COLO668 (cell line): ENCODE results near the gene GPC6.
"Not testable (repeated sequence)": the region's sequence is repeated elsewhere in the genome, so short reads cannot be mapped to it uniquely, and the experiment has no call there.

Experiments
- DNase-seq: peaks from one replicate; lab custom pipeline; 2025; ENCODE audit not compliant: unreplicated experiment; lab: John Stamatoyannopoulos, UW

The GPC6 gene

DNA sequence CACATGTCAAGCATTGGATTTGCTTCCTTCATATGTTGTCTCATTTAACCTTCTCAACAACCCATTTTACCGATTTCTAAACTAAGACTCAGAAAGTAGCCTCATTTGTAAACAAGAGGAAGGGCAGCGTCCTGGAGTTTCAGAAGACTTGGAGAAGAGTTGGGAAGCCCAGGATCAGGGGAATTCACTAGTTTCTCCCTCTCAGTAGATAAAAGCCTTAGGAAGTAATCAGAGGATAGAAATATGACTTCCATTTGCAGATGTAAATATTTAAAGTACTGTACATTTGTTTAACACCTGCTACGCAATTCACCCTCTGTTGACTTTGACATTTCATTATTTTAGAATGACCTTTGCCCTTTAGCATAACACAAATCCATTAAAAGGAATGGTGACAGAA lies 1036.4 kb downstream of the GPC6 start:
- no peak for DNase-seq

DNA sequence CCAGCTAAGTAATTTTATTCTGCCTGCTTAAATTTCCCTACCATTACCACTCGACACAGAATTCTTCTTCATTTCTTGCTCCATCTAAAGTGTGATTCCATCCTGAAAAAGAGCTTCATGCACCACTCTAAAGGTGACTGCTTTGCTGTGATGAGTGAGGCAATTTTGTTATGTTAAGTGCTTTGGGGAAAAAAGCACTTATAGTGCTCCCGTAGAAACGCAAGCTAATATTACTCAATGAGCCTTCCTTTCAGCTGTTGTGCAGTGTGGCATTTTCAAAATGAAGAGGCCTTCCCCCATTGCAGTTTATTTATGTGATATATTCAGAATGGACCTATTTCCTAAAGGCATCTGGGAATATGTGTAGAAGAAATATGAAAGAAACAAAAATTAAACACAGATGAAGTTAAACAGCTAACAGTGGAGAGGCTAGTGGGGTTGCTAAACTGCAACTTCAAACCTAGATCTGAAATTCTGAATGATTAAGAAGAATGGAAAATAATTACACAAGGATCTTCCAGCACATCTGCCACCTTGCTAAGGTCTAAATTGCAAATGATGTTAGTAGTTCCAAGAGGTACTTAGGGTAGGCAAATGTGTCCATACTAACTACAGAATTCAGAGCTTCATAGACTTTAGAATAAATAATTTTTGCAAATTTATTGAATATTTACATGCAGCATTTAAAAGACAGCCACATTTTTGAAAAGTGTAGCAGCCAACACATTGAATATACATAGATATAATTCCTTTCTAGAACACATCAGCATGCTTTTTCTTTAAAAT lies 1041.2 kb downstream of the GPC6 start:
- DNase-seq: no peak

DNA sequence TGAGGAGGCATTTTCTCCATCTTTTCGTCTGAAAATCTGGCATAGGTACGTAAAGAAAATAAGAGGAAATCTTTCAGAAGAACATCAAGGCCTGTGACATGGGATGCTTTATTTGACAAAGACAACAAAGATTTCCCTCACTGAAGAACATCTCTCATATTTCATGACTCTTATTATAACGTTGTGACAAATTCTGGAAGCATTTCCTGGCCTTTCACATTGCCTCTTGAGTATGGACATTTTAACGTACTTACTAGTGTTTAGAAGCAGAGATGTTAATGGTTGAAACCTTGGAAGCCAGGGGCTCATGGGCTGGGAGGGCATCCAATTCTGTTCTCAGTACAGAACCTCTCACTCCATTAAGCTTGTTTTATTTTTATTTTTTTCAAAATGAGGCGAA lies 1042.1 kb downstream of the GPC6 start:
- DNase-seq: no peak

DNA sequence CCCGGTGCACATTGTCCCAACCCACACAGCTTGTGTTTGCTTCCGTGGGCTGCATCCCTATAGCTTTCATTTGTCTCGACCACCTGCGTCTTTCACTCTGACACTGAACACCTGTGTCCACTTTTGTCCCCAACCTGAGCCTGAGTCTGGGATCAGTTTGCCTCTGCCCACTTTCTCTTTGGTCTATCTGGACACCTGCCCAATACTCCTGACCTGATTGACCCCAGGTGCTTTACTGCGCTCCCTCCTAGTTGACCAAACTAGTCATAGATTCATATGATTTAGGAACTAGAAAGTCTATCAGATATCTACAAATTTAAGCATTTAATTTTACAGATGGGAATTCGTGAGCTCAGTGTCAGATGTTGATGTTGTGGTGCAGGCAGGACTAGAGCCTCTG lies 1043.0 kb downstream of the GPC6 start:
- DNase-seq: peak; percentile 88

DNA sequence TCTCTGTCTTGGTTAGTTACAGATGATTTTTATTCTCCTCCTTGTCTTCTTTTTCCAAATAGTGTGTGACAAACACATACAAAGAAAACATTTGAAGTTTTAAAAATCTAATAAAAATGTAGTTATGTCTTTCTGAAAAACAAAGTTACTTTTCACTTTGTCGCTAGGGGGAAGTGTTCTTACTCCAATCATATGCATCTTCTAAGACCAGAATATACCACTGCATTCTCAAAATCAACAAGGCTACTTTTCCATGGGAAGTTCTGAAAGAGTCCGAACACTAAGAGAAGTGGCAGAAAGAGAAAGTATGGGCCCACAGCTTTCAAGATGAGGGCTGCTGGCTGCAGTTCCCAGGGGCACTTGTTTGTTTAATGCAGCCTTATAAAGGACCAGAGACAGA lies 1043.9 kb downstream of the GPC6 start:
- DNase-seq: no peak

DNA sequence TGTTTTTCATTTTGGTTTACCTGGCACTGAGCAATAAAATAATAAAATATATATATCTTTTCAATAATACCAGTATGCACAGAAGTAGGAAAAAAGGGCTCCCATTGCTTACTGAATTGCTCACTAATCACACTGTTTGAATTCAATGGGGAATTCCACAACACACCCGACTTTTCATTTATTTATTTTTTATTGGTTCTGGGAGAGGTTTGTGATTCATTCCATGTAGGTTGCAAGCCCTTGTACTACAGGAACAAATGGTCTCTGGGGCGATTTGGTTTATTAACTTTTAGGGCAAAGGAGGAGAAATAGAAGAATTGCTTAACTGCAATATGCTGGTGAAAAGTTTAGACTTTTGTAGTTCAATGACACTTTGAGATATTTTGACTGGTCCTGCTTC lies 1045.4 kb downstream of the GPC6 start:
- no peak for DNase-seq

DNA sequence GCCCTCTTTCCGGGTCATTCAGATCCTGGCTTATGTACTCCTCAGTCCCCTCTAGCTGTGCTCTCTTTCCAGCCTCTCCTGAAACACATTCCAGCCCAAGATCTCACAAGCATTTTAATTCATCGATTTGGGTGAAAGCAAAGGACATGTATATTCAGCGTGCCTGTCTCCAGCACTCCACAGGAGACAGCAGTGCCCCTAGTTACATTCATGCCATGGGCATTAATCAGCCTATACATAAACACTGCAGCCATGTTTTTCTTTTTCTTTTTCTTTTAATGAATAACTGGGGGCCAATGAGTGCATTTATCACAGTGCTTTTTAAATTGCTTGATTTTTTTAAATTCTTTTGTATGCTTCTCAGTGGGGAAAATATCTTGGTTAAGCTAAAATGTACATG lies 1053.7 kb downstream of the GPC6 start:
- DNase-seq: no peak

DNA sequence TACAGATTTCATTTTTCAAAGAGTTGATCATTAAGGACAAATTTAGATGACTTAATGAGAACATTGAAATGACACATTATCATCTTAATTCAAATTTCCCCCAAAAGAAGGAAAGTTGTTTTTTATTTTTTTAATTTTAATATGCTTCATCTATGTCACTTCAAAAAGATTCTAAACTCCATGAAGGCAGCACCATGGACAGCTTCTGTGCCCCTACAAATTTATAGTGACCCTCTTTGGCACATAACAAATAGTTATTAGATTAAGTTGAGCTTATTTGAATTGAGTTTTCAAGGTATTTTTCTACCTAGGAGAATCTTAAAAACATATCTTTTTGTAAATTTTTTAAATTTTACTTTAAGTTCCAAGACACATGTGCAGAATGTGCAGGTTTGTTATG lies 1054.2 kb downstream of the GPC6 start:
- DNase-seq: no peak

DNA sequence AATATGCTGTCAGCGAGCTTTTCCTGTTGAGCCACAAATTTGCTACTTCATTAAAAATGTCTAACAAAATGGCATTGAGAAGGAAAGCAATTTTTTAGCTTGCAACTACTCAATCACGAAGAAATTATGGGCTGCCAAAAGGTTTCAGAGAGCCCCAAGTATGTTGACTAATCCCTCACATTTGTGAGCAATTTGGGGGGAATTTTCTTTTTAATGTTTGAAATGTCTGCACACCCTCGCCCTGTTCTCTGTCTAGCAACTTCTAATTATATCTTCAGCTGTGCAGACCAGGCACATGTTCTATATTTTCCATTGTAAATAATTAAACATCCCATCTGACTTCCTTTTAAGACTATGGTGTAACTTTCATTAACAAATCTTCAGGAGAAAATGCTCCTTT lies 1060.0 kb downstream of the GPC6 start:
- DNase-seq: no peak

DNA sequence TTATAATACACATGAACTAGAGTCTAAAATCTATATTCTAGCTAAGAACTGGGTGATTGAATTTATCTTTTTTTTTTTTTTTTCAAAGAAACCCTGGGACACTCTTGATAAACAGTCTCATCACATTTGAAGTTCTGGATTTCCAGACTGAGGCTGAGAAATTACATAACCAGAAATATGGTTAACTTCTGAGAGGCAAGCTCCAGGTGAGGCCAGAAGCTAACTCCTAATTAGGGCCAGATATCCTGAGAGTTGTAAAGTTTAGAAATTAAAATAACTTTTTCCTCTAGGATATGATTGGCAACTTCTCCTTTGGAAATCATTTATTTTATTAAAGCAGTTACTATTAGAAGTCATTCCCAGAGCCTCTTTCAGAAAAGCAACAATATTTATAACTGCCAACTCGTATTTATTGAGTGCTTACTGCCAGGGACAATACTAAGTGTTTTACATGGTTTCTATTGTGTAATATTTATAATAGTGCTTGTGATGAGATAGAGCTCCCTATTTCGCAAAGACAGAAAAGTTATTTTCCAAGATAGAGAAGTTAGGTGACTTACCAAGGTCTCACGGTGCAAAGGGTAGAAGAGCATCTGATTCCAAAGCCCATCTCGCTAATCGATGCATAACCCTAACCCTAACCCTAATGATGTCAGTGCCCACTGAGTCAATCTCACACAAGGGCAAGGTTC lies 1065.2 kb downstream of the GPC6 start:
- DNase-seq: no peak

DNA sequence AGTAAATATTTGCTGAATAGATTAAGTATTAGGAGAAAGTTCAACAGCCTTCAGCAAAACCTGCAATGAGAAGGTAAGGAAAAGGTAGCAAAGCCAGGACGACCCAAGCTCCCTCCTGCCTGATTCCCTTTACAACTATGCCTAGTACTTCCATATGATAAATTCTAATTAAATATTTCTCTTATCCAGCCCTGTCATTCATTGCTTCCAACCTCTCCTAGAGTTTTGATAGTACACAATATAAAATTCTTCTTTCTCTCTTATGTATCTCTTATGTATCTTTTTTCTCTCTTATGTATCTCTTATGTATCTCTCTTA lies 1065.7 kb downstream of the GPC6 start:
- no peak for DNase-seq

DNA sequence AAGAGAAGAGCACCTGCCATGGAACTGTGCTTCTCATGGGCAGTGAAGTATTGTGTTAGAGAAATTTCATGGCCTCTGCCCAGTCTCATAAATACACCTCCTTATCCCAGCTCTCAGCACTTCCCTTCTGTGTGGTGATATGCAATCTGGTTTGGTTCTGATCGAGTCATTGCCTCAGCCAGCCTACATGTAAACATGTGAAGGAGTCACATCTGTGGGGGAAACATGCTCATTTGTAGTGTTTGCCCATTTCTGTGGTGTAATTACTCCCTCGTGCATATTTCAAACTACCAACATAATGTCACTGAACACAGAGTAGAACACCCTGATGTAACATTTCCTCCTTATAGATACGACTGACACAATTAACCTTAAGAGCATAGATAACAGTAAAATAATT lies 1069.9 kb downstream of the GPC6 start:
- no peak for DNase-seq

DNA sequence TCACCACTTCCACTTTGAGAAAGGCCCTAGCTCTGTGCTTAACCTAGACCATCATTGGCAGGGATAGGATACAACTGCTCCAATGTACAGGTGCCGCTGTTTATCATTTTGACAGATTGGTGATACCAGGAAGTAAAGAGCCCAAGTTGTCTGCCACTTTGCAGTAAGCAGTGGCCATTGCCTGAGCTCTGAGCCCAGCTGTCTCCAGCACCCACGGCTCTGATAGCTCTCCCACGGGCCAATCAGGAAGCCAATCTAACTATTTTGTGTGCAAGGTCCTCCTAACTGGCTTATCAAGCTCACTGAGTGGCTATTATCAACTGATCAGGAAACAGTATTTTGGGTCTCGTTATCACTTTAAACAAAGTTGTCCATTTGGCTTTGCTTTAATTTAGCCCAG lies 1071.7 kb downstream of the GPC6 start:
- DNase-seq: peak; percentile 60

DNA sequence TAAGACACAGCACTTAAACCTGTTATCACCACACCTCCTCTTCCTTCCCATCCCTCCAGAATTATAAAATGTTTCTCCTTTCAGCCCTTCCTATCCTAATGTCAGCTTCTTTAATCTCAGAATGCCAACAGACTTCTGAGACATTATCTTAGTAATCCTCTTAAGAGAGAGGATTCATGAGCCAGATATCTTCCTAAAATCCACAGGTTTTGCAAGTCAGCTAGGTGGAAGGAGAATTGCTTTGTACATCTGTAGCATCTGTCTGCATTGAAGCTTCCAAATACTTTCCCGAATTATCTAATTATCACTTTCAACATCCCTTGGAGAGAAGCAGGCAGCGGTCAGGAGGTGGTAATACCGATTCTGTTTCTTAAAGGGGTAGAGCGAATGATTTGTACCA lies 1073.8 kb downstream of the GPC6 start:
- DNase-seq: no peak

DNA sequence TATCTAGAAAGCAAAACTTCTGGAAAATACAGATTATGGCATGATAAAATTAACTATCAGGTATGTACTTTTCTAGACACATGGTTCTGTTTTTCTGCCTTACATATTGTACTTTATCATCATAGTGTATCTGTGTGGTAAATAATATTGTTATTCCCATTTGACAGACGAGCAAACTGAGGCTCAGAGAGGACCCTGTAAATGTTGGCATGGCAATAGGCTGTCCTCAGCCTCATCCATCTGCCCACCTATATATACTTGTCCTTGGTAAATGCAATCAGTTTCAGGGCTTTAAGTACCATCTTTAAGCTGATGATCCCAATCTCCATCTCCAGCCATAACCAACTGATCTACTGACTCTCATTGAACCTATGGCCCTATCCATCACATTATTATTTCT lies 1074.9 kb downstream of the GPC6 start:
- no peak for DNase-seq

DNA sequence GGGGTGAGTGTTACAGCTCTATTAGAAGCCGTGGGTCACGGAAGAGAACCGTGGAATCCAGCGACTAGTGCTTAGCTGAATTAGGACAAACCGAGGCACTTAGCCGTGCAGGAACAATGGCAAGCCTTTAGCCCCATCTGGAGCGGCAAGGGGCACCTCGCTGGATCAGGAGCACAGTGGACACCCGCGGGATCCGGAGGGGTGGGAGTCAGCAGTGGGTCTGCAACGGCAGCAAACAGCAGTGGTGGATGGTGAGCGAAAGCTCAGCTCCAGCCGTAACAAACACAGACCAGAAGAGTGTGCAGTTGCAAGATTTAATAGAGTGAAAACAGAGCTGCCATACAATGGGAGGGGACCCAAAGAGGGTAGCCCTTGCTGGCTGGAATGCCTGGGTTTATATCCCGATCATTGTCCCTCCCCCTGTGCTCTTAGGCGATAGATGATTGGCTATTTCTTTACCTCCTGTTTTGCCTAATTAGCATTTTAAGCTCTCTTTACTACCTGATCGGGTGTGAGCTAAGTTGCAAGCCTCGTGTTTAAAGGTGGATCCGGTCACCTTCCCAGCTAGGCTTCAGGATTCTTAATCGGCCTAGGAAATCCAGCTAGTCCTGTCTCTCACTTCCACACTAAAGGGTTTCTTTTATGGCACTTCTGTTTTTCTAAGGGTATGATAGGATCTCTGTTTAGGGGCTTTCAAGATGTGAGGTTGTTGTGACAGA lies 1076.4 kb downstream of the GPC6 start:
- not testable (repeated sequence) for DNase-seq

DNA sequence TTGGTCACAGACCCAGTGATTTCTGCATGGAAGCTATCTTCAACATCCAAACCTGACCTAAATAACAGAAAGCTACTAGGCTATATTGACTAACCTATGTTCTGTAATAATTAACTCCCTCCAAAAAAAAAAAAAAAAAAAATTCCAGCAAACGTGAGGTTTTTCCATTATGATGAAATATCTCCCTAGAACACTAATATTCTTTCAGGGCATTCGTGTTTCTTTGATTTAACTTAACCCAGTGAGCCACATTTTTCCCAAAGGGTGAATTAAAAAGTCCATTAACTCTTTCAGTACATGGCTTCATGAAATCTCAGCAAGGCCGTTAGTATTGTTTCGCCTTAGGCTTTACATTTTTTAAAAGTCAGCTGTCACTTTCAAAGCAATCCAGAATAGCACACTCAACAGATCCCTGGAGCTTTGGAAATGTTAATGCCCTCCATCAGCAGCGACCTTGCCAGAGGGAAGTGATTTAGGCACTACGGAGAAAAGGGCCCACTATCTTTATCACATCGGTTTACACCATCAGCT lies 1077.1 kb downstream of the GPC6 start:
- no peak for DNase-seq

DNA sequence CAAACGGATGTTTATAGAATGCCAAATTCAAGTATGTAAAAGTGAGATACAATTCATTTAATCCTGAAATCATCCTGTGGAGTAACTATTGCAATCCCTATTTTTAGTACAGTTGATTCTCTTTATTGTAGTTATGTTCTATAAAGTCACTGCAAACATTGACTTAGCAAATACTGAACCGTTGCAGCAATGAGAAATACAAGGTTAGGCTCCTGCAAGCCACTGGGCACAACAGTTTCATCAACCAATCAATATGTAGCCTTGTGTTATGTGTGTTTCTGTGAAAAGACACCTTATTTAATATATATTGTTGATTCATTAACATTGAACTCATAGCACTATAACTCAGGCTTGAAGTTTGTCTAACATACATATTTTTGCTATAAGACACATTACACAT lies 1078.4 kb downstream of the GPC6 start:
- DNase-seq: no peak

DNA sequence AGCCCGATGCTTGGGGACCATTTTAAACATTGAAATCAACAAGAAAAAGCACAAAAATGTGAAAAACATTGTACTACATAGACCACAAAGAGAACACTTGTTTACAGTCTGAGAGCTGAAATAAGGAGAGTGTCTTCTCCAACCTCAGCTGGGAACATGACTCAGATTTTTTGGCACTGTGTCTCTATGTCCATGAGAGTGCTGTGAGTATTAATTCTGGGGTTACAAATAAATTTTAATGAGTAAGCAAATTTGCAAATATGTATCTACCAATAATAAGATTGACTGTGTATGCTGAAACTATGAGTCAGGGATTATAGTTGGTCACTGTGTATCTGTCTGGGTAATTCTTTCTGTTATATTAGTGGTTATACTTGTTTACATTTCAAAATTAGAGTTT lies 1078.9 kb downstream of the GPC6 start:
- DNase-seq: no peak

DNA sequence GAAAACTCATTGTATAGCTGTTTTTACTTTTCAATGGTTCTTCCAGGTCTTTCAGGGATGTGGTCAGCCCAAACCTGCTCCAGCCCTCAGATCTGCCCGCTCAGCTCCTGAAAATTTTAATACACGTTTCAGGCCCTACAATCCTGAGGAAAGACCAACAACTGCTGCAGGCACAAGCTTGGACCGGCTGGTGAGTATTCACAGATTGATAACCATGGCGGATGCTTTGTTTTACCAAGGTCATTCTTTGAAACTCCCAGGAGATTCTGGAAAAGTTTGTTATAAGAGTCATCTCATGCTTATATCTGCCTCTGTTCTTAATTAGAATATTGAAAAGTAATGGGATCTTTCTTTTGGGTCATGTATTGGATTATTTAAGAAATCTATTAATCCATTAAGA lies 1079.3 kb downstream of the GPC6 start:
- DNase-seq: no peak

DNA sequence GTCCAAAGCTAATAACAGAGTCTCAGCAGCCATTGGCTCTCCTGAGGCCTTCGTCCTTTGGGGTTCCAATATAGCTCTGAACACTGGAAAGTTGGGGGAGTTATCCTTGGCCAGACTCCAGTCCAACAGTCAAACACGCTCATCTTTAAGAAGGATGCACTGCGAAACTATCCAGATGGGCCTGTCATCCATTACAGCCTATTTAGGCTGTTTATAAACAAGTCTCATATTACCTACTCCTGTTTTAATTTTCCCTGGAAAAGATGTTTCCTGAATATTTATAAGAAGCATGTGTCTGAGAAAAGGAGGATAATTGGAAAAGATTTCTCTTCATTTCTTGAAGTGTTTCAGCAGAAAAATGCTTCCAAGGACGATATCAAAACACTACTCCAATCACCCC lies 1082.2 kb downstream of the GPC6 start:
- DNase-seq: no peak

DNA sequence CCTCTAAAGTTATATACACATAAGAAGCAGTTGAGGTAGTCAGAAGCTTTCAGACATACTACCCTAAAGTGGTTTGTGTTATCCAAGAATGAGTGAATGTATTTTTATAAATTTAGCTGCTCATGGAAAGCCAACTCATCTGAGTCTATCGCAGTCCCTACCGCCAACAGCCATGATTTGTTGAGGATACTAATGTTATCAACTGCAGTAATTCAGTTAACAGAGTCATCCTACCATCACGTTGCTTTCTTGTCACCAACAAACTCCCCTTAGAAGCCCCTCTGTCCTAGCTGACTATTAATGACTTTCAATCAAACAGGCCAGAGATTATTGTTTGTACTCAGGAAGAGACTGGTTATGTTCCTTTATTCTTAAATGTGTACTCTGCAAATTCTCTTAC lies 1083.0 kb downstream of the GPC6 start:
- DNase-seq: no peak
